Amygdala (tissue), 56 donors: Measurements from ENCODE around the gene USP11.
A peak's percentile ranks its signal among the peaks of the same experiment; 100 is the strongest.
"Not testable (repeated sequence)": the region's sequence is repeated elsewhere in the genome, so short reads cannot be mapped to it uniquely, and the experiment has no call there.

ENCODE experiments used
- DNase-seq, 56 donors: peaks; one replicate each; lab custom pipeline; 2025; lab: John Stamatoyannopoulos, UW

Gene USP11

GRCh38 chrX:47242321-47242720 is 9.5 kb downstream of the USP11 start:
- no peak for DNase-seq

GRCh38 chrX:47243351-47243750 is 10.5 kb downstream of the USP11 start:
- no peak for DNase-seq

- no peak for DNase-seq
These were observed 11.9 kb downstream of the USP11 start for GRCh38 chrX:47244676-47245075.

- DNase-seq, result no peak
These were observed 12.3 kb downstream of the USP11 start for GRCh38 chrX:47245156-47245555.

GRCh38 chrX:47247206-47247998 is 14.6 kb downstream of the USP11 start:
- no peak for DNase-seq

GRCh38 chrX:47247999-47248320 is 15.2 kb downstream of the USP11 start:
- DNase-seq, result peak in 1 of 56 donors; percentile 0

GRCh38 chrX:47248576-47248975 is 15.8 kb downstream of the USP11 start:
- no peak for DNase-seq

GRCh38 chrX:47250017-47250347 is 17.2 kb downstream of the USP11 start:
- no peak for DNase-seq

GRCh38 chrX:47257620-47258019 is 24.8 kb downstream of the USP11 start:
- not testable (repeated sequence) for DNase-seq

GRCh38 chrX:47264483-47265173 is 31.8 kb downstream of the USP11 start:
- no peak for DNase-seq

GRCh38 chrX:47266643-47267042 is 33.8 kb downstream of the USP11 start:
- DNase-seq, result no peak

GRCh38 chrX:47272013-47272408 is 39.2 kb downstream of the USP11 start:
- DNase-seq, result no peak

GRCh38 chrX:47273011-47273730 is 40.4 kb downstream of the USP11 start:
- no peak for DNase-seq

- DNase-seq, result no peak
These were observed 45.9 kb downstream of the USP11 start for GRCh38 chrX:47278691-47279090.

- peak in 41 of 56 donors; percentile 0 to 56 (median 12) for DNase-seq
These were observed 50.4 kb downstream of the USP11 start for GRCh38 chrX:47283015-47283771.

GRCh38 chrX:47284616-47285015 is 51.8 kb downstream of the USP11 start:
- DNase-seq, result not testable (repeated sequence)

GRCh38 chrX:47285836-47286320 is 53.1 kb downstream of the USP11 start:
- peak in 1 of 56 donors; percentile 1 for DNase-seq

GRCh38 chrX:47293106-47293505 is 60.3 kb downstream of the USP11 start:
- no peak for DNase-seq

- DNase-seq, result no peak
These were observed 64.1 kb downstream of the USP11 start for GRCh38 chrX:47296766-47297365.

- no peak for DNase-seq
These were observed 65.1 kb downstream of the USP11 start for GRCh38 chrX:47297874-47298273.
